ENCODE data around the gene NDST4.

Gene NDST4

GRCh38 chr4:114900934-114901333 lies 212.5 kb downstream of the NDST4 start:
- DNase-seq, result no peak

GRCh38 chr4:114890773-114891172 lies 222.6 kb downstream of the NDST4 start:
- DNase-seq, result no peak

- no peak for DNase-seq
These were observed 226.7 kb downstream of the NDST4 start for GRCh38 chr4:114886761-114887160.

- DNase-seq, result no peak
These were observed 229.8 kb downstream of the NDST4 start for GRCh38 chr4:114883641-114884040.

GRCh38 chr4:114879916-114880669 lies 233.3 kb downstream of the NDST4 start:
- no peak for DNase-seq

- no peak for DNase-seq
These were observed 237.8 kb downstream of the NDST4 start for GRCh38 chr4:114875630-114876029.

GRCh38 chr4:114874321-114874720 lies 239.1 kb downstream of the NDST4 start:
- no peak for DNase-seq

- DNase-seq, result no peak
These were observed 242.4 kb downstream of the NDST4 start for GRCh38 chr4:114870987-114871386.

- no peak for DNase-seq
These were observed 246.3 kb downstream of the NDST4 start for GRCh38 chr4:114866901-114867670.

- DNase-seq, result no peak
These were observed 249.4 kb downstream of the NDST4 start for GRCh38 chr4:114864060-114864459.

GRCh38 chr4:114860786-114861185 lies 252.6 kb downstream of the NDST4 start:
- DNase-seq, result no peak

GRCh38 chr4:114857831-114858230 lies 255.6 kb downstream of the NDST4 start:
- DNase-seq, result no peak

GRCh38 chr4:114839986-114840385 lies 273.4 kb downstream of the NDST4 start:
- DNase-seq, result no peak

- DNase-seq, result no peak
These were observed 282.8 kb downstream of the NDST4 start for GRCh38 chr4:114830628-114831027.

GRCh38 chr4:114827651-114828050 lies 285.8 kb downstream of the NDST4 start:
- no peak for DNase-seq

GRCh38 chr4:114815760-114816159 lies 297.7 kb downstream of the NDST4 start:
- DNase-seq, result no peak

GRCh38 chr4:114813961-114814360 lies 299.5 kb downstream of the NDST4 start:
- no peak for DNase-seq

GRCh38 chr4:114811564-114812301 lies 301.7 kb downstream of the NDST4 start:
- no peak for DNase-seq

- no peak for DNase-seq
These were observed 305.5 kb downstream of the NDST4 start for GRCh38 chr4:114807759-114808404.

- DNase-seq, result no peak
These were observed 306.1 kb downstream of the NDST4 start for GRCh38 chr4:114807357-114807756.

GRCh38 chr4:114791976-114792375 lies 321.4 kb downstream of the NDST4 start:
- DNase-seq, result no peak

GRCh38 chr4:114785570-114785969 lies 327.9 kb downstream of the NDST4 start:
- no peak for DNase-seq

GRCh38 chr4:114783215-114783595 lies 330.2 kb downstream of the NDST4 start:
- no peak for DNase-seq

Measured in cerebellar nuclear complex (tissue), 1 donor.